Measurements from ENCODE around the gene MORF4L1. TPM values are rescaled to one million over a fixed set of nuclear protein-coding genes. Genes with fewer than 3 reads are reported as not detected.

MORF4L1 gene
- total RNA-seq, 1 donor from 2014 or later, result 930 TPM

DNA sequence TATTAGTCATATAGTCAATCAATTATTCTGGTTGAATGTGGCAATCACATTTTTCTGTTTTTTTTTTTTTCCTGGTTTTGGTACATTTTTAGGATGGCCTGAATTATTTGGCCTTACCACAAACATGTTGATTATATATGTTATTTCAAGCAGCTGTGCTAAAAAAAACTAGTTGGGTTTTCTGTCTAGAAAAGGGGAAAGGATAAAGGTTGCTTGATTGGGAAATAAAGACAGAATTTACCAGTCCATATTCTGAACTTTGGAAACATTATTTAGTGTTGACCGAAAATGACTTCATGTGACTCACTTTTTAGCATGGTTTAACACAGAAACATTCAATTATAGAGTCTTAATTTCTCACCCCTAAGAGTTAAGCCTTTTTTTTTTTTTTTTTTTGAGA, 8.1 kb downstream of the MORF4L1 start:
- TF ChIP-seq, protein P1, sequence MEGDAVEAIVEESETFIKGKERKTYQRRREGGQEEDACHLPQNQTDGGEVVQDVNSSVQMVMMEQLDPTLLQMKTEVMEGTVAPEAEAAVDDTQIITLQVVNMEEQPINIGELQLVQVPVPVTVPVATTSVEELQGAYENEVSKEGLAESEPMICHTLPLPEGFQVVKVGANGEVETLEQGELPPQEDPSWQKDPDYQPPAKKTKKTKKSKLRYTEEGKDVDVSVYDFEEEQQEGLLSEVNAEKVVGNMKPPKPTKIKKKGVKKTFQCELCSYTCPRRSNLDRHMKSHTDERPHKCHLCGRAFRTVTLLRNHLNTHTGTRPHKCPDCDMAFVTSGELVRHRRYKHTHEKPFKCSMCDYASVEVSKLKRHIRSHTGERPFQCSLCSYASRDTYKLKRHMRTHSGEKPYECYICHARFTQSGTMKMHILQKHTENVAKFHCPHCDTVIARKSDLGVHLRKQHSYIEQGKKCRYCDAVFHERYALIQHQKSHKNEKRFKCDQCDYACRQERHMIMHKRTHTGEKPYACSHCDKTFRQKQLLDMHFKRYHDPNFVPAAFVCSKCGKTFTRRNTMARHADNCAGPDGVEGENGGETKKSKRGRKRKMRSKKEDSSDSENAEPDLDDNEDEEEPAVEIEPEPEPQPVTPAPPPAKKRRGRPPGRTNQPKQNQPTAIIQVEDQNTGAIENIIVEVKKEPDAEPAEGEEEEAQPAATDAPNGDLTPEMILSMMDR (IDR thresholded peaks at IDR 0.05), result no peak
- TF ChIP-seq EZH2phosphoT487 (IDR thresholded peaks at IDR 0.05) (no peak), EZH2 (IDR thresholded peaks at IDR 0.05) (no peak)
- H3K9ac ChIP-seq, result no peak overlapping the region
- H3K36me3 ChIP-seq, result peaks cover 31% of the 10 kb centered on the region
- peaks cover 100% of the 10 kb centered on the region for H4K20me1 ChIP-seq (ENCODE audit: low read depth)
- Mint-ChIP-seq H3K27ac (no peak overlapping the region), H3K36me3 (peaks cover 15% of the 10 kb centered on the region), H3K9me3 (no peaks in the 10 kb centered on the region), H3K4me3 (no peak overlapping the region), H3K27me3 (ENCODE audit: insufficient read depth, low read depth) (no peaks in the 10 kb centered on the region), H3K4me1 (peaks cover 25% of the 10 kb centered on the region)
- no peak overlapping the region for H2AFZ ChIP-seq (replicated peaks)
- H3K79me2 ChIP-seq (ENCODE audit: low read depth), result peaks cover 100% of the 10 kb centered on the region
- H3F3A ChIP-seq (ENCODE audit: low read depth), result peaks cover 19% of the 10 kb centered on the region
- H3K27me3 ChIP-seq, result no peaks in the 10 kb centered on the region
- no peak for DNase-seq (ENCODE audit: low spot score)
- H3K27ac ChIP-seq, result no peak overlapping the region
- H3K4me3 ChIP-seq, result no peak overlapping the region
- no peak overlapping the region for H3K4me2 ChIP-seq
- no peaks in the 10 kb centered on the region for H3K9me3 ChIP-seq (ENCODE audit: low read depth)
- peaks cover 42% of the 10 kb centered on the region for H3K4me1 ChIP-seq

GRCh38 chr15:78881681-78882080, 9.0 kb downstream of the MORF4L1 start:
- Histone ChIP-seq H3K79me2 (ENCODE audit: low read depth) (peaks cover 100% of the 10 kb centered on the region), H3K9me3 (ENCODE audit: low read depth) (no peaks in the 10 kb centered on the region), H3K4me1 (peaks cover 34% of the 10 kb centered on the region), H3K4me3 (no peak overlapping the region), H3K4me2 (no peak overlapping the region), H3K36me3 (peaks cover 36% of the 10 kb centered on the region), H3K9ac (no peak overlapping the region), H2AFZ (replicated peaks) (no peak overlapping the region), H3K27ac (no peak overlapping the region), H3F3A (ENCODE audit: low read depth) (peaks cover 25% of the 10 kb centered on the region), H3K27me3 (no peaks in the 10 kb centered on the region), H4K20me1 (ENCODE audit: low read depth) (peaks cover 100% of the 10 kb centered on the region)
- H3K27ac Mint-ChIP-seq, result no peak overlapping the region
- no peak for TF ChIP-seq EZH2 (IDR thresholded peaks at IDR 0.05)
- TF ChIP-seq, protein P1 (IDR thresholded peaks at IDR 0.05), result no peak
- TF ChIP-seq EZH2phosphoT487 (IDR thresholded peaks at IDR 0.05), result no peak
- H3K4me3 Mint-ChIP-seq, result no peak overlapping the region
- no peaks in the 10 kb centered on the region for H3K27me3 Mint-ChIP-seq (ENCODE audit: insufficient read depth, low read depth)
- DNase-seq (ENCODE audit: low spot score), result no peak
- H3K4me1 Mint-ChIP-seq, result peaks cover 22% of the 10 kb centered on the region
- peaks cover 17% of the 10 kb centered on the region for H3K36me3 Mint-ChIP-seq
- H3K9me3 Mint-ChIP-seq, result no peaks in the 10 kb centered on the region

DNA sequence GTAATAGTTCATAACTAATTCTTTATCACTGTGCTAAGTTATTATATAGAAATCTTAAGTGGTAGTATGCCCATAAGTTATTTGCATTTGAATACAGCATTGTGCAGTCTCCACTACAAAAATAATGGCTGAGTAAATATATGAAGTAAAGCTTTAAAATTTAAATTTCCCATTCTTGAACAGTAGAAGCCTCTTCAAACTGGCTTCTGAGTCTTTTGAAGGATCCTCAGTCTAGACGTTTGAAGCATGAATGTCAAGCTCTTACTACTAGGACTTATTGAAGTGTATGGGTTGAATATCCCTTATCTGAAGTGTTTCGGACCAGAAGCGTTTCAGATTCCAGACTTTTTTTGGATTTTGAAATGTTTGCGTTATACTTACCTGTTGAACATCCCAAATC, 16.3 kb downstream of the MORF4L1 start:
- no peak overlapping the region for H2AFZ ChIP-seq (replicated peaks)
- no peak overlapping the region for H3K4me2 ChIP-seq
- H3K27me3 ChIP-seq, result no peaks in the 10 kb centered on the region
- no peak overlapping the region for H3K27ac ChIP-seq
- H3K4me3 Mint-ChIP-seq, result no peak overlapping the region
- TF ChIP-seq EZH2 (IDR thresholded peaks at IDR 0.05) (no peak), EZH2phosphoT487 (IDR thresholded peaks at IDR 0.05) (no peak)
- TF ChIP-seq, protein P1 (IDR thresholded peaks at IDR 0.05), result no peak
- peaks cover 46% of the 10 kb centered on the region for H3K36me3 Mint-ChIP-seq
- H3K4me1 ChIP-seq, result no peaks in the 10 kb centered on the region
- no peak overlapping the region for H3K27ac Mint-ChIP-seq
- peaks cover 94% of the 10 kb centered on the region for H4K20me1 ChIP-seq (ENCODE audit: low read depth)
- H3K9ac ChIP-seq, result no peak overlapping the region
- peaks cover 56% of the 10 kb centered on the region for H3F3A ChIP-seq (ENCODE audit: low read depth)
- no peak overlapping the region for H3K4me3 ChIP-seq
- H3K79me2 ChIP-seq (ENCODE audit: low read depth), result peaks cover 100% of the 10 kb centered on the region
- no peaks in the 10 kb centered on the region for H3K4me1 Mint-ChIP-seq
- H3K9me3 ChIP-seq (ENCODE audit: low read depth), result no peaks in the 10 kb centered on the region
- DNase-seq (ENCODE audit: low spot score), result no peak
- no peaks in the 10 kb centered on the region for H3K27me3 Mint-ChIP-seq (ENCODE audit: insufficient read depth, low read depth)
- H3K9me3 Mint-ChIP-seq, result no peaks in the 10 kb centered on the region
- H3K36me3 ChIP-seq, result peaks cover 73% of the 10 kb centered on the region
